Hepatocyte (in vitro differentiated cells): ENCODE data around the gene STK26. TPM values are rescaled to one million over a fixed set of nuclear protein-coding genes. Genes with fewer than 3 reads are reported as not detected.

Source experiments
- DNase-seq: peaks from one replicate; pipeline ENCODE4 v3.0.0-alpha.2; 2016; ENCODE audit warnings: low spot score
- H2AFZ ChIP-seq: fragments of 200-600 bp; sonication (generic); 2 replicates; pipeline ENCODE4 v1.6.0; 2016; ENCODE audit warnings: antibody characterized with exemption, mild to moderate bottlenecking
- H3K27ac ChIP-seq: fragments of 200-600 bp; sonication (generic); 2 replicates; pipeline ENCODE4 v1.5.1; 2016; ENCODE audit warnings: mild to moderate bottlenecking
- H3K27me3 ChIP-seq: fragments of 200-600 bp; sonication (generic); 2 replicates; pipeline ENCODE4 v1.6.1; 2016
- H3K36me3 ChIP-seq: fragments of 200-600 bp; sonication (generic); replicated peaks from 2 replicates; pipeline ENCODE4 v1.5.1; 2016; ENCODE audit warnings: low read depth; ENCODE audit not compliant: insufficient read depth
- H3K4me1 ChIP-seq: fragments of 200-600 bp; sonication (generic); 2 replicates; pipeline ENCODE4 v1.5.1; 2016; ENCODE audit warnings: mild to moderate bottlenecking, moderate library complexity; ENCODE audit not compliant: insufficient read depth
- H3K4me2 ChIP-seq: fragments of 200-600 bp; sonication (generic); 2 replicates; pipeline ENCODE4 v1.6.0; 2016
- H3K4me3 ChIP-seq: fragments of 200-600 bp; sonication (generic); 2 replicates; pipeline ENCODE4 v1.5.1; 2016; ENCODE audit warnings: mild to moderate bottlenecking
- H3K79me2 ChIP-seq: fragments of 200-600 bp; sonication (generic); 2 replicates; pipeline ENCODE4 v1.6.0; 2017; ENCODE audit warnings: mild to moderate bottlenecking
- H3K9me2 ChIP-seq: fragments of 200-600 bp; sonication (generic); replicated peaks from 2 replicates; pipeline ENCODE4 v1.6.0; 2017; ENCODE audit warnings: mild to moderate bottlenecking; ENCODE audit not compliant: insufficient read depth
- H3K9me3 ChIP-seq: fragments of 200-600 bp; sonication (generic); 2 replicates; pipeline ENCODE4 v1.5.1; 2016; ENCODE audit warnings: low read depth, mild to moderate bottlenecking
- H4K20me1 ChIP-seq: fragments of 200-600 bp; sonication (generic); 2 replicates; pipeline ENCODE4 v1.6.0; 2016; ENCODE audit warnings: mild to moderate bottlenecking; ENCODE audit not compliant: insufficient read depth, poor library complexity, severe bottlenecking
- CTCF ChIP-seq: fragments of 200-600 bp; sonication (generic); IDR thresholded peaks from 2 replicates; pipeline ENCODE4 v1.5.1; 2016; ENCODE audit warnings: antibody characterized with exemption, mild to moderate bottlenecking; ENCODE audit not compliant: poor library complexity
- EZH2 ChIP-seq: fragments of 200-600 bp; sonication (generic); IDR thresholded peaks from 2 replicates; pipeline ENCODE4 v1.6.1; 2016; ENCODE audit warnings: antibody characterized with exemption, mild to moderate bottlenecking, borderline replicate concordance
- EZH2phosphoT487 ChIP-seq: fragments of 200-600 bp; sonication (generic); IDR thresholded peaks from one replicate; pipeline ENCODE4 v1.6.1; 2018; ENCODE audit warnings: antibody characterized with exemption, mild to moderate bottlenecking, low read depth, moderate library complexity; ENCODE audit not compliant: unreplicated experiment, severe bottlenecking
- WGBS: methylation state at CpG from one replicate; pipeline ENCODE4 v1.1.6; 2016; ENCODE audit warnings: low lambda C conversion rate; ENCODE audit errors: missing lambda C conversion rate; 5-methylcytosine and 5-hydroxymethylcytosine counted together
- polyA plus RNA-seq: library from polyadenylated mRNA; unstranded; fragments of >200 nt; fragmentation: Nextera tagmentation; extraction: Ambion mirVana; gene quantifications from 2 replicates; pipeline ENCODE4 v1.2.1, GENCODE V29; 2016
- total RNA-seq: library from RNA; depleted of rRNA; stranded (reverse); fragments of >200 nt; gene quantifications from 2 replicates; pipeline ENCODE4 v1.2.3, GENCODE V29; 2014

Gene STK26
- total and polyA plus RNA-seq, 2 experiments from 2014 or later = 25.2 to 48.0 TPM

GRCh38 chrX:132016628-132017430 lies 6.3 kb upstream of the STK26 start:
- H2AFZ ChIP-seq = no peak overlapping the region
- H4K20me1 ChIP-seq = no peaks in the 10 kb centered on the region
- H3K27me3 ChIP-seq = no peaks in the 10 kb centered on the region
- no peaks in the 10 kb centered on the region for H3K79me2 ChIP-seq
- 70% methylated on average over 2 of the region's 2 CpGs for WGBS
- TF ChIP-seq EZH2phosphoT487 = no peak
- TF ChIP-seq CTCF = no peak
- TF ChIP-seq EZH2 = no peak
- H3K9me2 ChIP-seq = no peaks in the 10 kb centered on the region
- H3K4me1 ChIP-seq = no peaks in the 10 kb centered on the region
- no peak for DNase-seq
- no peak overlapping the region for H3K4me2 ChIP-seq
- no peaks in the 10 kb centered on the region for H3K9me3 ChIP-seq
- H3K27ac ChIP-seq = no peak overlapping the region
- H3K4me3 ChIP-seq = no peak overlapping the region
- no peaks in the 10 kb centered on the region for H3K36me3 ChIP-seq

- no peaks in the 10 kb centered on the region for H3K9me2 ChIP-seq
- 82% methylated on average over 1 of the region's 1 CpG for WGBS
- no peaks in the 10 kb centered on the region for H3K4me1 ChIP-seq
- no peaks in the 10 kb centered on the region for H3K79me2 ChIP-seq
- no peaks in the 10 kb centered on the region for H4K20me1 ChIP-seq
- H3K27ac ChIP-seq = no peak overlapping the region
- H3K4me2 ChIP-seq = no peak overlapping the region
- H3K4me3 ChIP-seq = no peak overlapping the region
- no peaks in the 10 kb centered on the region for H3K9me3 ChIP-seq
- no peaks in the 10 kb centered on the region for H3K36me3 ChIP-seq
- H2AFZ ChIP-seq = no peak overlapping the region
- H3K27me3 ChIP-seq = no peaks in the 10 kb centered on the region
- TF ChIP-seq CTCF (no peak), EZH2 (no peak), EZH2phosphoT487 (no peak)
- DNase-seq = no peak
Measured at GRCh38 chrX:132017431-132018185, 5.5 kb upstream of the STK26 start.

- DNase-seq = no peak
- Histone ChIP-seq H3K4me3 (peak overlapping the region; percentile 28), H3K9me3 (no peaks in the 10 kb centered on the region), H3K79me2 (peaks cover 18% of the 10 kb centered on the region), H3K27me3 (no peaks in the 10 kb centered on the region), H3K4me2 (peak overlapping the region; percentile 84), H3K4me1 (no peaks in the 10 kb centered on the region), H3K27ac (peak overlapping the region; percentile 88), H3K36me3 (no peaks in the 10 kb centered on the region), H3K9me2 (no peaks in the 10 kb centered on the region), H4K20me1 (no peaks in the 10 kb centered on the region), H2AFZ (peak overlapping the region; percentile 60)
- 56% methylated on average over 24 of the region's 24 CpGs for WGBS
- peak; percentile 37 for TF ChIP-seq CTCF
- no peak for TF ChIP-seq EZH2
- TF ChIP-seq EZH2phosphoT487 = no peak
Measured at GRCh38 chrX:132022198-132022966, 720 bp upstream of the STK26 start.
